Mesothelial cell of epicardium (in vitro differentiated cells): Measurements from ENCODE around the gene IL21R. TPM values are rescaled to one million over a fixed set of nuclear protein-coding genes. Genes with fewer than 3 reads are reported as not detected.

Experiments
- DNase-seq, 2 experiments: peaks; one replicate each; pipeline ENCODE4 v3.0.0; 2021; ENCODE audit warnings: low spot score in 2 of 2; ENCODE audit not compliant: unreplicated experiment in 2 of 2
- H3K27ac Mint-ChIP-seq: 2 replicates; pipeline ENCODE4 v1.8.0; 2021; ENCODE audit warnings: mixed read lengths
- H3K27me3 Mint-ChIP-seq: 2 replicates; pipeline ENCODE4 v1.8.0; 2021; ENCODE audit warnings: low read depth, mixed read lengths
- H3K36me3 Mint-ChIP-seq: 2 replicates; pipeline ENCODE4 v1.8.0; 2021; ENCODE audit warnings: mixed read lengths
- H3K4me1 Mint-ChIP-seq: 2 replicates; pipeline ENCODE4 v1.8.0; 2021; ENCODE audit warnings: mixed read lengths
- H3K4me3 Mint-ChIP-seq: 2 replicates; pipeline ENCODE4 v1.8.0; 2021; ENCODE audit warnings: mild to moderate bottlenecking, moderate library complexity, mixed read lengths
- H3K9me3 Mint-ChIP-seq: 2 replicates; pipeline ENCODE4 v1.8.0; 2021; ENCODE audit warnings: mixed read lengths
- total RNA-seq: library from RNA; stranded (reverse); gene quantifications from 3 replicates; pipeline ENCODE4 v1.2.1, GENCODE V29; 2021
- TF ChIP-seq, protein P1 (sequence below): fragments of 200-600 bp; sonication (generic); IDR thresholded peaks from one replicate; pipeline ENCODE4 v1.5.0; 2021; ENCODE audit warnings: antibody characterized with exemption; ENCODE audit not compliant: unreplicated experiment

Gene IL21R
- total RNA-seq, 1 donor from 2014 or later: 0.22 TPM

DNA sequence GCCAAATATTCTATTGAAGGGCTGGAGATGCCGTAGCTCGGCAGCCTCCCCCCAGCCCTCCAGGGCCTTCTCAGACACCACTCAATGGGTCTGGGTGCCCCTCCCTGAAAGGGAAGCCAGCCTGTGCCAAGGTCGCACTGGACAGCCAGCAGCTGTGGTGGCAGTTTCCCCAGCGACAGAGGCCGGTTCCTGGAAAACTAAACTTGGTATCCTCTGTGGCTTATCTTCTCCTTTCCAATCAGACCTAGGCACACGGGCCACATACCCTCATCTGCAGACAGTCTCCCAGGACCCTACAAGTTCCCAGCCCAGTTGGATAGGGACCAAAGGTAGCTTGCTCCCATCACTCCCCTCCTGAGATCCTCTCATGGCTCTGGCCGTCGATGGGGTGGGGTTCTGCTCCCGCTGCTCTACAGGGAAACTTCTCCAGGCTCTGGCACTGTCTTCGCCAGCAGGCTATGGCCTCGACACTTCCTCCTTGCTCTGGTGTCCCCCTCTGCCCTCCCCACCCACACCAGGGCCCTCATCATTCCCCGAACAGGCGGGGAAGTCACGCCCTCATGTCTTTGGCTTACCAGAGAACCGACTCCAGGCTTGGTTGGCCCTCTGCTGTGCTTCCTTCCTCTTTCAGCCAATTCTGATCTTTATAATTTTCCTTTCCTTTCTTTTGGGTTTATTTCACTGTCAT is 18.3 kb upstream of the IL21R start:
- Mint-ChIP-seq H3K4me3 (no peak overlapping the region), H3K27me3 (peaks cover 22% of the 10 kb centered on the region), H3K27ac (no peak overlapping the region), H3K36me3 (no peaks in the 10 kb centered on the region), H3K4me1 (no peaks in the 10 kb centered on the region), H3K9me3 (peaks cover 20% of the 10 kb centered on the region)
- TF ChIP-seq, protein P1, sequence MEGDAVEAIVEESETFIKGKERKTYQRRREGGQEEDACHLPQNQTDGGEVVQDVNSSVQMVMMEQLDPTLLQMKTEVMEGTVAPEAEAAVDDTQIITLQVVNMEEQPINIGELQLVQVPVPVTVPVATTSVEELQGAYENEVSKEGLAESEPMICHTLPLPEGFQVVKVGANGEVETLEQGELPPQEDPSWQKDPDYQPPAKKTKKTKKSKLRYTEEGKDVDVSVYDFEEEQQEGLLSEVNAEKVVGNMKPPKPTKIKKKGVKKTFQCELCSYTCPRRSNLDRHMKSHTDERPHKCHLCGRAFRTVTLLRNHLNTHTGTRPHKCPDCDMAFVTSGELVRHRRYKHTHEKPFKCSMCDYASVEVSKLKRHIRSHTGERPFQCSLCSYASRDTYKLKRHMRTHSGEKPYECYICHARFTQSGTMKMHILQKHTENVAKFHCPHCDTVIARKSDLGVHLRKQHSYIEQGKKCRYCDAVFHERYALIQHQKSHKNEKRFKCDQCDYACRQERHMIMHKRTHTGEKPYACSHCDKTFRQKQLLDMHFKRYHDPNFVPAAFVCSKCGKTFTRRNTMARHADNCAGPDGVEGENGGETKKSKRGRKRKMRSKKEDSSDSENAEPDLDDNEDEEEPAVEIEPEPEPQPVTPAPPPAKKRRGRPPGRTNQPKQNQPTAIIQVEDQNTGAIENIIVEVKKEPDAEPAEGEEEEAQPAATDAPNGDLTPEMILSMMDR: no peak
- DNase-seq: no peak

DNA sequence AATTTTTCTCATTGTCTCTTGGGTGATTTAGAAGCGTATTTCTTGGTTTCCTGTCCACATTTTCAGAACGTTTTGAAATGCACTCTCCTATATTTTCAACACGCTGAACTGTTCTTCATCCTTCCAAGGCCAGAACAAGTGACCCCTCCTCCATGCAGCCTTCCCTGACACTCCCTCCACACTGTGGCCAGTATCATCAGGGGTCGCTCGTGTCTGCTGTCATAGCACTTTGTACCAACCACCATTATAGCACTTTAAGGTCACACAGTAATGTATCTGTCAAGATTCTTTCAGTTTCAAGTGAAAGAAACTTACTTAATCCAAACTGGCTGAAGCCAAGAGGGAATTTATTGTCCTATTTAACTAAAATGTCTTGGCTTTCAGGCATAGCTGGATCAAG is 17.5 kb upstream of the IL21R start:
- H3K4me1 Mint-ChIP-seq: no peaks in the 10 kb centered on the region
- peaks cover 25% of the 10 kb centered on the region for H3K27me3 Mint-ChIP-seq

DNA sequence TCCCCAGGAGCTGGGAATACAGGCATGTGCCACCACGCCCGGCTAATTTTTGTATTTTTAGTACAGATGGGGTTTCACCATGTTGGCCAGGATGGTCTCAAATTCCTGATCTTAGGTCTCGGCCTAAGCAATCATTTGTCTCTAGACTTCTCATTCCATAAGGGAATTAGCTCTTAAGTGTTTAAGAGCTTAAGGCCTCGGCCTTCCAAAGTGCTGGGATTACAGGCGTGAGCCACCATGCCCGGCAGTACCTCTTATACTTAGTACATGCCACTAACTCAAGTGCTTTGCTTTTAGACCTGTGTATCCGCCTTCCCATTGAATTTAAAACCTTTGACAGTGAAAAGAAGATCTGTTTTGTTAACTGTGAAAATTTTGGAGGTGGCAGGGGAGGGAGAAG is 16.6 kb upstream of the IL21R start:
- no peaks in the 10 kb centered on the region for H3K36me3 Mint-ChIP-seq
- TF ChIP-seq, protein P1: no peak
- H3K4me1 Mint-ChIP-seq: no peaks in the 10 kb centered on the region
- H3K9me3 Mint-ChIP-seq: peaks cover 20% of the 10 kb centered on the region
- peaks cover 27% of the 10 kb centered on the region for H3K27me3 Mint-ChIP-seq
- H3K27ac Mint-ChIP-seq: no peak overlapping the region
- no peak overlapping the region for H3K4me3 Mint-ChIP-seq
- no peak for DNase-seq

More for the DNA sequence above, 17.5 kb upstream of the IL21R start:
- peaks cover 20% of the 10 kb centered on the region for H3K9me3 Mint-ChIP-seq
- no peaks in the 10 kb centered on the region for H3K36me3 Mint-ChIP-seq
- no peak for DNase-seq
- TF ChIP-seq, protein P1: no peak
- no peak overlapping the region for H3K27ac Mint-ChIP-seq
- no peak overlapping the region for H3K4me3 Mint-ChIP-seq

DNA sequence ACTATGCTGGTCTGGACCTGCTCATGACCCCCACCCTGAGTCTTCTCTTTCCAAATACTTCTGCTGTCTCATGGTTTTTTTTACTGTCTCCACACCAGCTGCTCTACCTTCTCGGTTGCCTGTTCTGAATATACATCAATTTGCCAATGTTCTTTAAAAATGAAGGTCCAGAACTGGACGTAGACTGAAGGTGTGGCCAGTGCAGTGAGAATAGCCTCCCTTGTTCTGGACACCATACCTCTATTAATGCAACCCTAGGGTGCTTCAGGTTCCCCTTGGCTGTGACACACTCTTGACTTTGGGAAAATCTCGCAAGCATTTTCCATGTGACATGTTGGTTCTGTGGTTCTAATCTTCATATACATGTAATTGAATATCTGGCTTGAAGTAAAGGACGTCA is 15.3 kb upstream of the IL21R start:
- Mint-ChIP-seq H3K9me3 (peaks cover 20% of the 10 kb centered on the region), H3K4me3 (no peak overlapping the region), H3K4me1 (no peaks in the 10 kb centered on the region), H3K27ac (no peak overlapping the region), H3K36me3 (no peaks in the 10 kb centered on the region), H3K27me3 (peaks cover 31% of the 10 kb centered on the region)
- DNase-seq: no peak
- TF ChIP-seq, protein P1: no peak

DNA sequence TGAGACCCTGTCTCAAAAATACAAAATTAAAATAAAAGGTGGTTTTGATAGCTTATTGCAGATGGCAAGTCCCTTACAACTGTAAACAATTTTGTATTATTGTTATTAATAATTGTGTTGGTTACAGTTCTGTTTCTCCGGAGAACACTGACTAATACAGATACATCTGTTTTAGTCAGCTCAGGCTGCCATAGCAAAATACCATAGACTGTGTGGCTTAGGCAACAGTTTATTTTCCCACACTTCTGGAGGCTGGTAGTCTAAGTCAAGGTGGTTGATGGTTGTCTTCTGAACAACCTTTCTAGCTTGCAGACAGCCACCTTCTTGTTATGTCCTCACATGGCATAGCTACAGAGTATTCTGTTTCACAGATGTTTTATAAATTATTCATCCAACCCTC is 14.2 kb upstream of the IL21R start:
- Mint-ChIP-seq H3K4me1 (no peaks in the 10 kb centered on the region), H3K27ac (no peak overlapping the region), H3K36me3 (no peaks in the 10 kb centered on the region), H3K9me3 (peaks cover 29% of the 10 kb centered on the region), H3K4me3 (no peak overlapping the region), H3K27me3 (peaks cover 29% of the 10 kb centered on the region)
- TF ChIP-seq, protein P1: no peak
- DNase-seq: no peak
